Small intestine (tissue), 7 donors: ENCODE measurements around the gene SRGAP3. TPM values are rescaled to one million over a fixed set of nuclear protein-coding genes. Genes with fewer than 3 reads are reported as not detected.

Experiments used
- DNase-seq, 2 donors: peaks; one replicate each; pipeline versions ENCODE4 v3.0.0 to v3.0.0-alpha.2; 2013
- FAIRE-seq: peaks from 2 replicates; lab custom pipeline; 2012; peaks lifted over from hg19 to GRCh38; lab: Jason Lieb, UNC
- H3K27ac ChIP-seq, 3 donors: one replicate each; pipeline ENCODE4 v1.5.1; 2013; ENCODE audit warnings: low read length in 2 of 3, mild to moderate bottlenecking in 2 of 3, control low read depth in 1 of 3, inconsistent platforms in 1 of 3, low read depth in 1 of 3, moderate library complexity in 1 of 3
- H3K27me3 ChIP-seq, 3 donors: one replicate each; pipeline ENCODE4 v1.6.1; 2013; ENCODE audit warnings: low read length in 3 of 3, inconsistent platforms in 1 of 3; ENCODE audit not compliant: control insufficient read depth in 3 of 3, insufficient read depth in 3 of 3
- H3K36me3 ChIP-seq, 3 donors: one replicate each; pipeline ENCODE4 v1.6.1; 2013; ENCODE audit warnings: low read length in 3 of 3, inconsistent platforms in 1 of 3, low read depth in 1 of 3, mild to moderate bottlenecking in 1 of 3, moderate library complexity in 1 of 3; ENCODE audit not compliant: control insufficient read depth in 3 of 3, insufficient read depth in 2 of 3
- H3K4me1 ChIP-seq, 3 donors: one replicate each; pipeline ENCODE4 v1.6.1; 2013; ENCODE audit warnings: low read length in 2 of 3, inconsistent platforms in 1 of 3, low read depth in 1 of 3, mild to moderate bottlenecking in 1 of 3, moderate library complexity in 1 of 3; ENCODE audit not compliant: control insufficient read depth in 3 of 3, insufficient read depth in 2 of 3
- H3K4me3 ChIP-seq, 3 donors: one replicate each; pipeline ENCODE4 v1.5.1; 2013; ENCODE audit warnings: low read length in 3 of 3, control low read depth in 1 of 3, inconsistent platforms in 1 of 3, low read depth in 1 of 3, mild to moderate bottlenecking in 1 of 3, moderate library complexity in 1 of 3
- H3K9me3 ChIP-seq, 2 donors: one replicate each; pipeline ENCODE4 v1.6.1; 2013; ENCODE audit warnings: low read depth in 1 of 2, low read length in 1 of 2; ENCODE audit not compliant: control insufficient read depth in 2 of 2, insufficient read depth in 1 of 2
- WGBS, 3 donors: extraction: QIAGEN DNeasy Blood & Tissue Kit; methylation state at CpG; one replicate each; pipeline ENCODE4 v1.1.7; 2013; 5-methylcytosine and 5-hydroxymethylcytosine counted together
- polyA plus RNA-seq, 4 donors: library from polyadenylated mRNA; stranded (reverse) in 3 of 4; unstranded in 1 of 4; fragments of 200-250 nt in 3 of 4; fragments of 120-200 nt in 1 of 4; gene quantifications; one replicate each; pipeline versions ENCODE4 v1.2.1 to v1.2.3, GENCODE V29; 2013
- donor health status: healthy with polysubstance abuse.
- donor health status: control.
- donor health status: control.
- donor health status: Bipolar disorder and iron deficiency.
- donor health status: healthy.

SRGAP3 gene
- polyA plus RNA-seq, 4 donors, result 0.22 to 2.7 (median 1.2) TPM

- FAIRE-seq (no peak), DNase-seq (no peak)
- Histone ChIP-seq H3K9me3 (no peaks in the 10 kb centered on the region), H3K4me3 (no peak overlapping the region), H3K27me3 (no peaks in the 10 kb centered on the region), H3K4me1 (no peaks in the 10 kb centered on the region), H3K36me3 (peaks cover 0 to 12% (median 0%) of the 10 kb centered on the region in 3 donors), H3K27ac (no peak overlapping the region)
- WGBS, 3 donors, result 86 to 91% (median 86%) methylated on average over 5 of the region's 5 CpGs
Measured at GRCh38 chr3:8993331-8993730, 256.1 kb downstream of the SRGAP3 start.

GRCh38 chr3:8992854-8993253 lies 256.6 kb downstream of the SRGAP3 start:
- no peaks in the 10 kb centered on the region for H3K27me3 ChIP-seq
- DNase-seq (no peak), FAIRE-seq (no peak)
- no peaks in the 10 kb centered on the region for H3K9me3 ChIP-seq
- 83 to 88% (median 84%) methylated on average over 11 of the region's 11 CpGs for WGBS, 3 donors
- no peak overlapping the region for H3K27ac ChIP-seq
- peaks cover 0 to 12% (median 0%) of the 10 kb centered on the region in 3 donors for H3K36me3 ChIP-seq
- no peak overlapping the region for H3K4me3 ChIP-seq
- no peaks in the 10 kb centered on the region for H3K4me1 ChIP-seq

- no peak for DNase-seq
- Histone ChIP-seq H3K9me3 (no peaks in the 10 kb centered on the region), H3K4me3 (no peak overlapping the region), H3K27ac (no peak overlapping the region), H3K27me3 (no peaks in the 10 kb centered on the region), H3K36me3 (peaks cover 0 to 12% (median 0%) of the 10 kb centered on the region in 3 donors), H3K4me1 (peaks cover 0 to 4% (median 0%) of the 10 kb centered on the region in 3 donors)
- no peak for FAIRE-seq
- WGBS, 3 donors, result 80 to 85% (median 81%) methylated on average over 4 of the region's 4 CpGs
Measured at GRCh38 chr3:8992199-8992598, 257.2 kb downstream of the SRGAP3 start.

GRCh38 chr3:8990266-8991215 lies 258.9 kb downstream of the SRGAP3 start:
- DNase-seq (peak in 1 of 2 donors; percentile 24), FAIRE-seq (no peak)
- no peak overlapping the region for H3K4me3 ChIP-seq
- no peaks in the 10 kb centered on the region for H3K9me3 ChIP-seq
- WGBS, 3 donors, result 90 to 93% (median 92%) methylated on average over 32 to 36 of the region's 36 CpGs
- H3K4me1 ChIP-seq, result peaks cover 0 to 4% (median 0%) of the 10 kb centered on the region in 3 donors
- H3K36me3 ChIP-seq, result peaks cover 0 to 9% (median 0%) of the 10 kb centered on the region in 3 donors
- H3K27me3 ChIP-seq, result no peaks in the 10 kb centered on the region
- H3K27ac ChIP-seq, result no peak overlapping the region

- no peak for DNase-seq
- H3K4me3 ChIP-seq, result no peak overlapping the region
- H3K4me1 ChIP-seq, result peaks cover 0 to 4% (median 2%) of the 10 kb centered on the region in 3 donors
- no peak for FAIRE-seq
- peaks cover 0 to 4% (median 0%) of the 10 kb centered on the region in 3 donors for H3K36me3 ChIP-seq
- no peaks in the 10 kb centered on the region for H3K27me3 ChIP-seq
- no peaks in the 10 kb centered on the region for H3K9me3 ChIP-seq
- WGBS, 3 donors, result 89 to 90% (median 90%) methylated on average over 8 of the region's 8 CpGs
- no peak overlapping the region for H3K27ac ChIP-seq
Measured at GRCh38 chr3:8988791-8989558, 260.5 kb downstream of the SRGAP3 start.

GRCh38 chr3:8988384-8988655 lies 261.1 kb downstream of the SRGAP3 start:
- FAIRE-seq (no peak), DNase-seq (no peak)
- Histone ChIP-seq H3K27ac (no peak overlapping the region), H3K9me3 (no peaks in the 10 kb centered on the region), H3K4me1 (peaks cover 4 to 8% (median 4%) of the 10 kb centered on the region in 3 donors), H3K27me3 (no peaks in the 10 kb centered on the region), H3K36me3 (peaks cover 0 to 2% (median 0%) of the 10 kb centered on the region in 3 donors), H3K4me3 (no peak overlapping the region)
- 48 to 61% (median 52%) methylated on average over 2 of the region's 2 CpGs for WGBS, 3 donors

GRCh38 chr3:8987645-8988383 lies 261.6 kb downstream of the SRGAP3 start:
- H3K4me3 ChIP-seq, result no peak overlapping the region
- FAIRE-seq, result no peak
- WGBS, 3 donors, result 32 to 62% (median 44%) methylated on average over 15 of the region's 15 CpGs

GRCh38 chr3:8987226-8987625 lies 262.2 kb downstream of the SRGAP3 start:
- Histone ChIP-seq H3K27ac (no peak overlapping the region), H3K4me1 (peaks cover 4 to 8% (median 7%) of the 10 kb centered on the region in 3 donors), H3K4me3 (no peak overlapping the region), H3K27me3 (no peaks in the 10 kb centered on the region), H3K9me3 (no peaks in the 10 kb centered on the region), H3K36me3 (no peaks in the 10 kb centered on the region)
- WGBS, 3 donors, result 78 to 87% (median 83%) methylated on average over 6 of the region's 6 CpGs
- DNase-seq (no peak), FAIRE-seq (no peak)

More at GRCh38 chr3:8987645-8988383, 261.6 kb downstream of the SRGAP3 start:
- Histone ChIP-seq H3K9me3 (no peaks in the 10 kb centered on the region), H3K27me3 (no peaks in the 10 kb centered on the region), H3K36me3 (no peaks in the 10 kb centered on the region), H3K27ac (no peak overlapping the region), H3K4me1 (peaks cover 4 to 8% (median 7%) of the 10 kb centered on the region in 3 donors)
- peak; percentile 28 to 80 for DNase-seq
